HG02763 (cell line): Measurements from ENCODE around the gene UBE2B.

Experiments
- ATAC-seq: cut with Tn5 transposase; IDR thresholded peaks from one replicate; pipeline ENCODE4 v1.9.1; 2021; ENCODE audit warnings: mild to moderate bottlenecking, moderate library complexity; ENCODE audit not compliant: unreplicated experiment

UBE2B gene

GRCh38 chr5:134436523-134437339 is 65.4 kb downstream of the UBE2B start:
- ATAC-seq, result peak; percentile 72

GRCh38 chr5:134437340-134437846 is 66.0 kb downstream of the UBE2B start:
- no peak for ATAC-seq

- ATAC-seq, result no peak
Measured at GRCh38 chr5:134437847-134438581, 66.6 kb downstream of the UBE2B start.

DNA sequence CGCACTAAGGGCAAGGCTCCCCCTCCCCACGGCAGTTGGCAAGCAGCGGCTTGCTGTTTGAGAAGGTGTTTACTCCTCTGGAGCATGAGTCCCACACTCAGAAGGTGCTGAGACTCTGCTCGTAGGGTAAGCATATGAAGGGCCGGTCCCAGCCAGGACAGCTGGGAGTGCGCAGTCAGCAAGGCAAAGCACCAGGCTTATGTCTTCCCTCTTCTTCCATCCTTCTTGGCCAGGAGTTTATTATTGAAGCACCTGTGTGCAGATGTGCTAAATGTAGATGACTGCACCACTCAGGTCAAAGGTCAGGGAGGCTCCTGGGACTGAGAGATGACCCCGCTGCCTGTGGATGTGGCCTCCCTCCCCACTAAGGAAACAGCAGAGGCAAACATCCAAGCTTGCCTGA is 67.4 kb downstream of the UBE2B start:
- no peak for ATAC-seq

- no peak for ATAC-seq
Measured at GRCh38 chr5:134439210-134439654, 67.9 kb downstream of the UBE2B start.

DNA sequence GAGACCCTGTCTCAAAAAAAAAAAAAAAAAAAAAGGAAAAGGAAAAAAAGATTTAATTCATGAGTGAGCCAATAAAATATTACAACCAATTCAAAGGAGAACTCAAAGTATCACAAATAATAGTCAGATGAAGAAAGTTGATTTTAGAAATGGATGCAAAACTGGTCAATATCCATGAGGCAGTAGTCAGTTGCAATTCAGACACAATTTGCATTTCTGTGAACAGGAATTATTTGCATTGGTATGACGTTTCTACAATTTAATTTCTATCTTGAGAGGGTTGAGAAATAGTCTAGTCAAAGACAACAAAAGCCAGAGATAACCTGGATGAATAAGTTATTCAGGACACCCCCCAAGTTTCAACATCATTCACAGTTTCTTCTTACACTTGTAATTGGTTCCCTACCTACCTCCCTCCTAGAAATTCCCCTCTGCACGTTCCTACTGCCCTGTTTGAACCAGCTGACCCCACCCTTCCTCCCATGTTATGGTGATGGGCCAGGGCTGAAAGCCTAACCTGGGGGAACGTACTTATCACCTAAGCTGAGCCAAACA is 68.9 kb downstream of the UBE2B start:
- no peak for ATAC-seq
